H7 (cell line): ENCODE measurements around the gene C15orf39. TPM values are rescaled to one million over a fixed set of nuclear protein-coding genes. Genes with fewer than 3 reads are reported as not detected.

ENCODE experiments used
- DNase-seq: peaks from one replicate; pipeline ENCODE4 v3.0.0; 2012
- H3K27me3 ChIP-seq: 2 replicates; pipeline ENCODE4 v1.6.0; 2011; ENCODE audit warnings: mild to moderate bottlenecking, low read length; ENCODE audit not compliant: control insufficient read depth, insufficient read depth
- H3K36me3 ChIP-seq: replicated peaks from 2 replicates; pipeline ENCODE4 v1.5.1; 2011; ENCODE audit warnings: low read length; ENCODE audit not compliant: control insufficient read depth, insufficient read depth
- H3K4me3 ChIP-seq: 2 replicates; pipeline ENCODE4 v1.5.1; 2011; ENCODE audit warnings: low read depth, mild to moderate bottlenecking, control low read depth, low read length, moderate library complexity; ENCODE audit not compliant: insufficient read depth
- total RNA-seq: library from RNA; depleted of rRNA; stranded (reverse); fragments of >200 nt; shearing (Covaris generic); gene quantifications from 2 replicates; pipeline ENCODE4 v1.2.3, GENCODE V29; 2014

C15orf39 gene
- total RNA-seq, 1 experiment from 2014 or later = 37.1 TPM

DNA sequence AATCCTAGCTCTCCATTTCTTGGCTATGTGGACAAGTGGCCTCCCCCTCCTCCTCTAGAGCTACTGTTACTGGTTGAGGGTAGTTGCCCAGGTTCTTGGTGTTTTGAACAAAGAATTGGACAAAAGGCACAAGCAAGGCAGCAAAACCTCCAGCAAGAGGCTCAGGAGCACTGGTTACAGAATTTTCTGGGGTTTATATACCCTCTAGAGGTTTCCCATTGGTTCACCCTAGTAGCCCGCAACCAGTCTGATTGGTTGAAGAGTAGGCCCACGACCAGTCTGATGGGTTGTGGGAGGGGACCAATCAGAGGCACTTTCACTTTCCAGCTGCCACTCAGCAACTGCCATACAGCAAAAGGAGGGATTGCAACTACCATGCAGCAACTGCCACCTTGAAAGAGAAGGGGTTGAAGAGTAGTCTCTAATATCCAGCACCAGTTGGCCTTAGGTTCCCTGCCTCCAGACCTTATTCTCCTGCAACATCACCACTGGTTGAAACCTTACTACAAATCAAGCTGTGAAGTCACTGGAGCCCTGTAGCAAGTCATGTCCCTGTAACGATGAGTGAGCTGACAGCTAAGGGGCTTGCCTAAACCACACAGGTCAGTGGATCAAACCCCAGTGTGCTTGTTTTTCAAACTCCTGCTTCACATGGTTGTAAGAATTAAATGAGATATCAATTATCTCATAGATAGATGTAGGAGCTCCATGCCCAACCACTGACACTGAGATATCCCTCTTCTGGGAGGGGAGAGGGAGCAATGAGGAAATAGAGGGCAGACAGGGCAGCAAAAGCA, 2.9 kb upstream of the C15orf39 start:
- peak; percentile 78 for DNase-seq

DNA sequence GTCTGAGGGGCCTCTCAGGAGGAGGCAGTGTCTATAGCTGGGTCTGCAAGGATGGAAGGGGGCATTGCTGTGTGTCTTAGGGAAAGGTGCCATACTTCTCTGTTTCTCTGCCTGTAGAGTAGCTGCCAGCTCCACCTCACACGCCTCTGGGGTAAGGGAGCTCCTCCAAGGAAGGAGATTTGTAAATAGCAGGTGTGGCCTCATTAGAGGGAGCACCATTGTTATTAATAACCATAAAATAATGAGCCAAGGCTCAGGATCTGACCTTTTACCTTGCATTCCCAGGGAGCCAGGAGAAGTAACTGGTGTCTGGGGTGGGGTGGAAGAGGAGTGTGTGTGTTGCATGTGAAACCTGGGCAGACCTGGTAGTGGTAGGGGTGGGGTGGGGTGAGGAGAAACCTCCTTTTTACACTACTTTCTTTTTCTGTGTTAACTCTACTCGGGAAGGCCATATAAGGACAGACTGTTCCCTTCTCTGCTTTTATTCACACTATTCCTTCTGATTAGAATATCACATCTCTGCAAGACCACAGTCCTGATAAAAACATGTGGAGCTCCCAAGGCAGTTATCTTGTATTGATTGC, 2.2 kb upstream of the C15orf39 start:
- Histone ChIP-seq H3K27me3 (no peaks in the 10 kb centered on the region; the same call in 1 of the 2 replicates), H3K36me3 (no peaks in the 10 kb centered on the region), H3K4me3 (no peak overlapping the region)
- no peak for DNase-seq

More for the DNA sequence above, 2.9 kb upstream of the C15orf39 start:
- H3K4me3 ChIP-seq = no peak overlapping the region
- H3K27me3 ChIP-seq = no peaks in the 10 kb centered on the region; the same call in 1 of the 2 replicates
- H3K36me3 ChIP-seq = no peaks in the 10 kb centered on the region

DNA sequence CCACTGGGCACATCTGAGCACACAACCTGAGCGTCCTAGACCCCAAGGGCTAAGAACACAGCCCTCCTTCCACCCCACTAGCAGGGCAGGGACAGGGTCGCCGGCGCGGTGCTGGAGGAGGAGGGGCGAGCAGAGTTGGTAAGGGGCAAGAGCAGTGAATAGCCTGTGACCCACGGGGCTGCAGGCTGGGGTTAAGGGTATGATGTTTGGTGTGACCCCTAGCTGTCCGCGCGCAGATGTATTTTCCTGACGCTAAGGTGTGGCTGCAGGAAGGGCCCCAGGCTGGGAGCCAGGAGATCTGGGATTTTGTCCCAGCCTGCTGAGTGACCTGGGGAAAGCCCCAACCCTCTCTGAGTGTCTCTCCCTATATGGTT, 1.3 kb upstream of the C15orf39 start:
- peak overlapping the region; percentile 18; the same call in 1 of the 2 replicates for H3K4me3 ChIP-seq
- DNase-seq = no peak

DNA sequence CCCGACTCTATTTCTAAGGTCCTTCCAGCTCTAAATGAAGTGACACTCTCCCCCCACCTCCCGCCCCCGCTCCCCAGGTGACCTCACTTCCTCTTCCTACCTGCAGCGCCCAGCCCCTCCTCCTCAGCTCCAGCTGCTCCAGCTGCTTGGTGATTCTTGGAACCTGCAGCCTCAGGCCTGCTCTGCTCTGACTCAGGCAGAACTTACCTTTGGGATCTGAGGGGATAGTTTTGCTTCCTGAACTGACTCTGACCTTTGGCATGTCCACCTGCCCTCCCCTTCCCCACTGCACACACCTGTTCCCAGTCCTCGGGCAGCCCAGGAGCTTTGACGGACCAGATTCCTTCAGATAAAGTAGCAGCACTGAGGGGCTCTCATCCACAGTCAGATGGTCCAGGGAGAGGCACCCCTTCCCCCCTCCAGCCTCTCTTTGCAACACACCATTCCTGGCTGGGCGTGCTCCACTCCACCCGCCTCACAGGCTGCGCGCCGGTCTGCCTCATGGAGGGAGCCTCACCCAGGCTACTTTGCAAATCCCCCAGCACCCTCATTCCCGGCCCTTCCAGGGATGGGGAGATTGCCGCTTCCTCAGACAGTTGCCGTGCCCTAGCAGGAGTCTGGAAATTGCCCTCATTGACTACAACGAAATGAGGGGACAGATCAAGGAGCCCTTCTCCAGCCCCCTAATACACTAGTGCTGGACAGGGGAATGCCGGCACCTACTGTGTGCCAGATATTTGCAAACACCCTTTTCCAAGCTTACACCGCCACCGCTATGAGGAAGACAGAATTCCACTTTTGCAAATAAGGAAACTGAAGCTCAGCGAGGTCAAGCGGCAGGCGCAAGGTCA, 692 bp upstream of the C15orf39 start:
- Histone ChIP-seq H3K27me3 (no peaks in the 10 kb centered on the region; the same call in 1 of the 2 replicates), H3K36me3 (peaks cover 1% of the 10 kb centered on the region), H3K4me3 (peak overlapping the region; percentile 93)
- peak; percentile 89 for DNase-seq

More for the DNA sequence above, 1.3 kb upstream of the C15orf39 start:
- Histone ChIP-seq H3K36me3 (no peaks in the 10 kb centered on the region), H3K27me3 (no peaks in the 10 kb centered on the region; the same call in 1 of the 2 replicates)

DNA sequence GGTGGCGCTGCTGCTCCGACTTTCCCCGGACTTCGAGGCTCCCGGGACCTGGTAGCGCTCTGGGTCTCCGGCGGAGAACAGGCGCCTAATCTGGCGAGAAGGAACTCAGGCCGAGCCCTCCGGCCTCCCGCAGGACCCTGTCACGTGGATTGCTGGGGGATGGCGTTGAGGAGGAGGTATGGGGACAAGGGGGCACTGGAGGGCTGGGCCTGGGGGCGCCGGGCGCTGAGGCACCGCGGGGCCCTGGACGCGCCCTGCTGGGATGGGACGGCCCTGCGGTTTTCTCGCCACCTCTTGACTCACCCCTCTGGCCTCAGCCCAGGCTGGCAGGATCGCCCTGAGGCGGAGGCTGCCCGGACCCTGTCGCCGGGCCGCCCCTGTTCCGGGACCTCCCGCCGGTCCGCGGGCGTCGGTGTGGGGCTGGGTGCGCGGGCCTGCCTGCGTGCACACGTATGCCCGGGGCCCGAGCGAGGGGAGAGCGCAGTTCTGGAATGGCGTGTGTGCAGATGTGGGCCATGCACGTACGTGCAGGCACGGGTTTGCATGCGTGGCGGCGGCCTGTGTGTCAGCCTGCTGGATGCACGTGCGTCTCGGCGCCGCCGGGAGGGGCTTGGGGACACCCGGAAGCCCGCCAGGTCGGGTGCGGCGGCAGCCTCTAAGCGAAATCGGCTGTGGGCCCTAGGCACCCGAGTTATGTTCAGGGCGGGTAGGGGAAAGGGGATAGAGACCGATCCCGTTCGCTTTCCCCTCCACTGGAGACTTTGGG, 752 bp downstream of the C15orf39 start:
- Histone ChIP-seq H3K4me3 (peak overlapping the region; percentile 93), H3K36me3 (peaks cover 12% of the 10 kb centered on the region), H3K27me3 (no peaks in the 10 kb centered on the region; the same call in 1 of the 2 replicates)
- DNase-seq = peak; percentile 82

DNA sequence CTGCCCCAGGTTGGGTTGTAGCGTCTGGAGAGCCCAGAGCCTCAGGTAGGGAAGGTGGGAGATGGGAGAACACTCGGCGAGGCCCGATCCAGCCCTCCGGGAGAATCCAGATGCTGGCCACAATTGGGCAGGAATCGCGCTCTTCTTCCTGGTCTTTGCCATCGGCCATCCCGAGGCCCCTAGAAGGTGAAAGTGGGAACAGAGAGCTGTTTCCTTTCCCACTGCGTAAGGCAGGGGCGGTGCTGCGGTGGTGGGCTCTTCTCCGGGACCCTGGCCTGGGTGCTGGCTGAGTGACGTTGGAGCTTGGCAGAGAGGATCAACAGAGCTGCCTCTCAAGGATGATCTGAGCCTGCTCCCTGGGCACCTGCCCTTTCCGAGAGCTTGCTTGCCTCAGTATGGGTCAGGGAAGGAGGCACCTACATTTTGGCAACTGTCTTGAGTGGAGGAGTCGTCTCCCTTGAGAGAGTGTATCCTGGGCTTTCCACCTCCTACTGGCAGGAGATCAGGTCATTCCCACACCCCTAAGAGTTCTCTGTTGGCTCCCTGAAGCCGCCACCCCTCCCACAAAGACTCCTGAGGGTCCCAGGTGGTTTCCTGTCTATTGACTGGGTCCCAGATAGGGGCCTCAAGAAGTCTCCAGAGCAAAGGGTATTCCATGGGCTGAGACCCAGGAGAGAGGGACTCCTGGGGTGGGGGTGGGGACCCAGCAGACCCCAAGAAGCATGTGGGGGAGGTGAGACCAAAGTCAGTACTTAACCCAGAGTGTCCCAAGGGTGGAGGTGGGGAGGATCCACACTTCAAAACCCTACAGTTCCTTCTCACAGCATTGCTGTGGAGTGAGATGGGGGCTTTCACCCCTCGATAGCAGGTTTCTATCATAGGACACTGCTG, 1.6 kb downstream of the C15orf39 start:
- peak overlapping the region; percentile 93 for H3K4me3 ChIP-seq
- DNase-seq = no peak
- H3K27me3 ChIP-seq = no peaks in the 10 kb centered on the region; the same call in 1 of the 2 replicates
- peaks cover 19% of the 10 kb centered on the region for H3K36me3 ChIP-seq

DNA sequence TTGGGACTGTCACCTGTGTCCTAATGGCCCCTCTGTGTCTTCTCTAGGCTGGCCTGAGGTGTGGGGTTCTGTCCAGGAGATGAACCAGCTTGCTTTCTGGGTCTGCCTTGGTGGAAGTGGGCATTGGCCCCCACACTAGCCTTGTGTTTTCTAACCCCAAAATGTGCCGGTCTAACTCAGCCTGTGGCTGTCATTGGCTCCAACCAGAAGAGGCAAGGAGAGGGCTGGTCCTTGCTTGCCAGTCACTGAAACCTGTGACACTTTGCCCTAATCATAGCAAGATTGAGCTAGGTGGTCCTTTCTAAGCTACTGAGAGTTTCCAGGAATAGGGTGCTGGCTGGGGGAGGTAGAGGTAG, 2.2 kb downstream of the C15orf39 start:
- Histone ChIP-seq H3K27me3 (no peaks in the 10 kb centered on the region; the same call in 1 of the 2 replicates), H3K36me3 (peaks cover 21% of the 10 kb centered on the region), H3K4me3 (no peak overlapping the region)
- no peak for DNase-seq

DNA sequence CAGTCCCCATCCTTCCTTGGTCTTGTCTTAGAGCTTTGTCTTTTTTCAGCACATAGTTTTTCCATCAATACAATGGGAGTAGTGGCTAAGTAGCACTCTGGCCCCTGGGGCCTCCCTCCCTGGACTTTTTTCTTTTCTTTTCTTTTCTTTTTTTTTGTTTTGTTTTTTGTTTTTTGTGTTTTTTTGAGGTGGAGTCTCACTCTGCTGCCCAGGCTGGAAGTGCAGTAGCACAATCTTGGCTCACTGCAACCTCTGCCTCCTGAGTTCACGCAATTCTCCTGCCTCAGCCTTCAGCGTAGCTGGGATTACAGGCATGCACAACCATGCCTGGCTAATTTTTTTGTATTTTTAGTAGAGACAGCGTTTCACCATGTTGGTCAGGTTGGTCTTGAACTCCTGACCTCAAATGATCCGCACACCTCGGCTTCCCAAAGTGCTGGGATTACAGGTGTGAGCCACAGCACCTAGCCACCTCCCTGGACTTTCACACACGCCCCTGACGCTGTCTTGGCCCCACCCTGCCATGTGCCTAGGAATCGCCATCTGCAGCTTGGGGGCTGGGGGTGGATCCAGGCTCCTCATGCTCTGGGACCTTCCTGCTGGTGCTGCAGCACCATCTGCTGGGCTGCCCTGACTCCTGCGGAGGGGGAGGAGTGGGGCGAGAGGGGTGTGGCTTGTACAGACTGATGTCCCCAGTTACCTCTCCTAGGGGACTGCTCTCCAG, 2.8 kb downstream of the C15orf39 start:
- H3K4me3 ChIP-seq = no peak overlapping the region
- H3K27me3 ChIP-seq = no peaks in the 10 kb centered on the region; the same call in 1 of the 2 replicates
- H3K36me3 ChIP-seq = peaks cover 27% of the 10 kb centered on the region
- DNase-seq = peak; percentile 99

DNA sequence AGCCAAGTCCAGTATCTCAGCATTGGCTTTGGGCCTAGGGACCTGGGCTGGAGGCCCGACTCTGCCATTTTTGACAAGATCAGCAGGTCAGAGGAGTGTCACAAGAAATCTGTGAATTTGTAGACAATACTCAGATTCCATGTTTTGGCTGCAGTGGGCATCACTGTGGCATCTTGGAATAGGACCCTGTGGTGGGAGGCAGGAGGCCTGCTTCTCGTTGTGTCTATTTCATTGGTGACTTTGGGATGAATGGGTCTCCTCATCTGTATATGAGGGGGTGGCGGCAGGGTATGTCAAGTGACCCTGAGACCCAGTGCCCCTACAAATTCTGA, 3.3 kb downstream of the C15orf39 start:
- peaks cover 30% of the 10 kb centered on the region for H3K36me3 ChIP-seq

DNA sequence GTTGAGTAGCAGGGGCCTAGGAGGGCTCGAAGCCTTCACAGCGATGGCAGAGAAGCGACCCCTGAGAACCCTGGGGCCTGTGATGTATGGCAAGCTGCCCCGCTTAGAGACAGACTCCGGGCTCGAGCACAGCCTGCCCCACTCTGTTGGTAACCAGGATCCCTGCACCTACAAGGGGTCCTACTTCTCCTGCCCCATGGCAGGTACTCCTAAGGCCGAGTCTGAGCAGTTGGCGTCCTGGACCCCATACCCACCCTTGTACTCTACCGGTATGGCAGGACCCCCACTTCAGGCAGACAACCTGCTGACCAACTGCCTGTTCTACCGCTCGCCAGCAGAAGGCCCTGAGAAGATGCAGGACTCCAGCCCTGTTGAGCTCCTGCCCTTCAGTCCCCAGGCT, 4.3 kb downstream of the C15orf39 start:
- Histone ChIP-seq H3K27me3 (no peaks in the 10 kb centered on the region; the same call in 1 of the 2 replicates), H3K36me3 (peaks cover 39% of the 10 kb centered on the region), H3K4me3 (no peak overlapping the region)
- no peak for DNase-seq

More for the DNA sequence above, 3.3 kb downstream of the C15orf39 start:
- no peak overlapping the region for H3K4me3 ChIP-seq
- no peaks in the 10 kb centered on the region; the same call in 1 of the 2 replicates for H3K27me3 ChIP-seq
- DNase-seq = no peak

DNA sequence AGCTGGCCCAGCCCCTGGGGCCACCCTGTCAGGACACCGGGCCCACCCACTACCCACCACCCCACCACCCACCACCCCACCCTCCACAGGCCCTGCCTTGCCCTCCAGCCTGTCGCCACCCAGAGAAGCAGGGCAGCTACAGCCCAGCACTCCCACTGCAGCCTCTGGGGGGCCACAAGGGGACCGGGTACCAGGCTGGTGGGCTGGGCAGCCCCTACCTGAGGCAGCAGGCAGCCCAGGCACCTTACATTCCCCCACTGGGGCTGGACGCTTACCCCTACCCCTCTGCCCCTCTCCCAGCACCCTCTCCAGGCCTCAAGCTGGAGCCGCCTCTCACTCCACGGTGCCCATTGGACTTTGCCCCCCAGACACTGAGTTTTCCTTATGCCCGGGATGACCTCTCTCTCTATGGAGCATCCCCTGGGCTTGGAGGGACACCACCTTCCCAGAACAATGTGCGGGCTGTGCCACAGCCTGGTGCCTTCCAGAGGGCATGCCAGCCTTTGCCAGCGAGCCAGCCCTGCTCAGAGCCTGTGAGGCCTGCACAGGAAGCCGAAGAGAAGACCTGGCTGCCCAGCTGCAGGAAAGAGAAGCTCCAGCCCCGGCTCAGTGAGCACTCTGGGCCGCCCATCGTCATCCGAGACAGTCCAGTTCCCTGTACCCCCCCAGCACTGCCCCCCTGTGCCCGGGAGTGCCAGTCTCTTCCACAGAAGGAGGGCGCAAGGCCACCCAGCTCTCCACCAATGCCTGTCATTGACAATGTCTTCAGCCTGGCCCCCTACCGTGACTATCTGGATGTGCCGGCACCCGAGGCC, 5.3 kb downstream of the C15orf39 start:
- Histone ChIP-seq H3K27me3 (no peaks in the 10 kb centered on the region; the same call in 1 of the 2 replicates), H3K4me3 (no peak overlapping the region), H3K36me3 (peaks cover 48% of the 10 kb centered on the region)
- DNase-seq = no peak
